NCI-H2081 (cell line): ENCODE data around the gene NEDD8.

Experiments used
- DNase-seq, 2 experiments: peaks; one replicate each; lab custom pipeline; 2025; lab: John Stamatoyannopoulos, UW

Gene NEDD8

GRCh38 chr14:24263848-24264247 lies 31.7 kb upstream of the NEDD8 start:
- no peak for DNase-seq

GRCh38 chr14:24262821-24263733 lies 30.9 kb upstream of the NEDD8 start, which contains the start of gene TGM1:
TSS of gene TGM1 (minus strand) at chr14:24263177. CDS start at chr14:24262352, 825 bp downstream.
- no peak for DNase-seq

- DNase-seq: no peak
These were observed 29.8 kb upstream of the NEDD8 start for GRCh38 chr14:24261969-24262327.

GRCh38 chr14:24261256-24261968 lies 29.2 kb upstream of the NEDD8 start:
- DNase-seq: no peak

GRCh38 chr14:24260780-24261157 lies 28.6 kb upstream of the NEDD8 start:
- no peak for DNase-seq

- DNase-seq: no peak
These were observed 28.0 kb upstream of the NEDD8 start for GRCh38 chr14:24260026-24260779.

GRCh38 chr14:24259282-24260025 lies 27.3 kb upstream of the NEDD8 start:
- no peak for DNase-seq

GRCh38 chr14:24258548-24259265 lies 26.5 kb upstream of the NEDD8 start:
- no peak for DNase-seq

GRCh38 chr14:24258119-24258518 lies 26.0 kb upstream of the NEDD8 start:
- DNase-seq: no peak

- no peak for DNase-seq
These were observed 24.8 kb upstream of the NEDD8 start for GRCh38 chr14:24256960-24257359.

GRCh38 chr14:24255931-24256711 lies 24.0 kb upstream of the NEDD8 start:
- DNase-seq: no peak

- DNase-seq: no peak
These were observed 23.3 kb upstream of the NEDD8 start for GRCh38 chr14:24255438-24255837.

- DNase-seq: no peak
These were observed 22.6 kb upstream of the NEDD8 start for GRCh38 chr14:24254630-24255392.

GRCh38 chr14:24253936-24254335 lies 21.8 kb upstream of the NEDD8 start:
- DNase-seq: no peak

GRCh38 chr14:24252289-24253124 lies 20.3 kb upstream of the NEDD8 start:
- no peak for DNase-seq

- no peak for DNase-seq
These were observed 19.7 kb upstream of the NEDD8 start for GRCh38 chr14:24251880-24252288.

- no peak for DNase-seq
These were observed 18.2 kb upstream of the NEDD8 start for GRCh38 chr14:24250354-24250753.

GRCh38 chr14:24249230-24250021 lies 17.3 kb upstream of the NEDD8 start:
- no peak for DNase-seq
